ENCODE results near the gene OR6B1.

OR6B1 gene

DNA sequence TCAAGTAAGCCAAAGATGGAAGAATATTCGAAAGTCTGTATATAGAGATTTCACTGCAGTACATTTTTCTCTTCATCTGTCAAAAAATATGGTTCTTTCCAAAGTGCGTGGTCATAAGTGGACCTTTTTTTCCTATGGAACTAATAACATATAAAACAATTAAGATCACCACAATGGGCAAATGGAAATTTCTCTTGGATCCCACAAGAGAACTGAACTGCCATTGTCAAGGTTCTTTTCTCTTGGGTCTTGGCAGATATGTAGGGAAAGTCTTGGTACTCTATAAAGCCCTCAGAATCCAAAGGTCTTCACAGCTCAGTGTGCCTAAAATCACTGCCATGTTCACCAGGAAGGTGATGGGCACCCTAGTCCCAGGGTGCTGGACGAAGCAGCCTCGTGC is at the start of gene OR6B1:
Gene OR6B1 (plus strand): TSS at position 301 of the 400 bp plus-strand sequence. CDS start 3,677 bp downstream, outside the sequence.
- no peak for DNase-seq

DNA sequence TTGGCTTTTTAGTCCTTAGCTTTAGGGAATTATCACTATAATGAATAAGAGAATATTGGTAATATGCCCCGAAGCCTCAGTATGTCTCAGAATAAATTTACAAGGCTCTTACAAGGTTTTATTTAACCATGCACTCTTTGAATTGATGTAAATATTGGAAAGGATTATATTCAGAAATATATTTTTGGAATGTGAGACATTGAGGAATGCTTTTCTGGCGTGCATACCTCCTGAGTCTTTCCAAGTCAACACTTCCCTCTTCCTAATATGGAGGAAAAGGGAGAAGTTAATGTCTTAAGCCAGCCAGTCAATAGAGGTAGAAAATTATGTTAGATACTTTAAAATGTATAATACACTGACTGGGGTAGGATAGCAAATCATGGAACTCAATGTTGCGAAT is 46.7 kb upstream of the OR6B1 start:
- DNase-seq, result no peak

DNA sequence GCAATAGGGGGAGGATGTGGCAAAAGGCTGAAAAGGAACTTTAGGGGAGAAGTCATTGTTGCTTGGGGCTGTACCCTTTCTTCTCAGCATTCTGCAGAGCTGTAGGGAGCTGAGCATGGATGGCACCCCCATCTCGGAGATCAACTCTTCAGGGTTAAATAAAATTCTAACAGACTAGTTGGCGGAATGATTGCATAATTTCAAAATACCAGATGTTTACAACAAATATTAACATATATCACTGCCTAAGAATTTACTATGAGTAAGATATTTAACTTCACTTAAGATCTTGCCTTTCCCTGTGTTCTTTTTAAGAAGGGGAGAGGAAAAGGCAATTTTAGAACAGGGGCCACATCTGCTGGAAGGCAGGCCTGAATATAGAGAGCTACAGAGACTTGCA is 46.0 kb upstream of the OR6B1 start:
- no peak for DNase-seq

DNA sequence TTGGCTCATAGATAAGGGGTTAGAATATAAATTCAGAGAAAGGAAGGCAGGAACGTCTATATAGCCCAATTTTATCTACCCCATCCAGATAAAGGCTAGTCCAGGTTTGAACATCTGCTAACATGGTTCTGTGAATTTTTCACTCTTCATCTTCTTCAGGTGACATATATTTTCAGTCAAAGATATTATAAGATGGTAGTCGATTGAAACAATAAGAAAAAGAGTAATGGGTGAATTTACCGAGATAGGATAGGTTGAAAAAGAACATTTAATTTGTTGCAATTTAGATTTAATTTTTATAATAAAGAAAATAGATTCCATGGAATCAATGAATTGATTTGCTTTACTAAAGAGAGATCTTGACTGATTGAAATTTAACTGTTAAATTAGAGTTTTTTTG is 45.6 kb upstream of the OR6B1 start, which contains the start of gene OR2F1:
Gene OR2F1 (plus strand): TSS at position 301 of the 400 bp plus-strand sequence. CDS start 5,127 bp downstream, outside the sequence.
- DNase-seq, result no peak

DNA sequence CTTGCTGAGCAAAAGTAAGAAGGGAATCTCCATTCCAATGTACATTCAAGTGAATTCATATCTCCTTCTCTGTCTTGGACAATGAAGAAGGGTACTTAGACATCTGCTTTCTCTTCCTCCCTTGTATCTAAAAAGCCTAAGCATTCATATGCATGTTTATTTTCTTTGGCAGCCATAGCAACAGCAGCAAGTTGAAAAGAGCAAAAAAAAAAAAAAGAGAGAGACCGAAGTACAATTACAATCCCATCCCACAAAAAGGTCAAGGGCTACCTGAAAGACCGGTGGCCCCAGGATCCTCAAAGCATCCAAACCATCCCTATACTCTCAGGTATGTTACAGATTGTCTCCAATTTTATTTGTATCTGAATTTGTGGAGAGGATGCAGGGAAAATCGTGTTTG is 41.3 kb upstream of the OR6B1 start:
- DNase-seq, result no peak

DNA sequence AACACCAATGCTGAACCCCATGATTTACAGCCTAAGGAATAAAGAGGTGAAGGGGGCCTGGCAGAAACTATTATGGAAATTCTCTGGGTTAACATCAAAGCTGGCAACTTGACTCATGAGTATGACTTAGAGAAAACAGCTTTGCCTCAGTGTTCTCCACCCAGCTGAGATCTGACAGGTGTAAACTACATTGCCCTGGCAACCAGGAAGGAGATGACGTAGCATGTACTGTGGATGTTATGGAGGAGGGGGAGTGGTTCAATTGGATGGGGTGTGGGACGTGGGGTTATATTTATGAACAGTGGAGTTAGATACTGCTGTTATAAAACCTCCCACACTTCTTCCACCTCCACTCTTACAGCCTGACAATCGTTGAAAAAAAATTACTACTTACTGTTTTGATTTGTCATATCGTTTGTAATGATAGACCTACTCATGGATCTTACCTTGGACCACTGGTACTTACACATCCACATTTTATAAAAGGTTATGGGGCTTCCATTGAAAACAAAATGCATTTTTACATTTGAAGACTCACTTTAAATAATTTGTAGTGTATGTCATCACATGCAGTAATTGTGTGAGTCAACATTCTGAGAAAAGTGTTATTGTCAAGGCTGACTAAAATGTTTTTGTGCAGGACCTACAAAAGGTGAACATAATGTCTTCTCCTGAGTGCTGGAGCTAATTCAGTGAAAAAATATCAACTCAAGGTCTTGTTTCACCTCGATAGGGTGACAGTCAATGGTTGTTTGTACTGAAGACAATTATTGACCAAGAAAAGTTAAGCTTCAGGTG is 39.1 kb upstream of the OR6B1 start:
- no peak for DNase-seq

DNA sequence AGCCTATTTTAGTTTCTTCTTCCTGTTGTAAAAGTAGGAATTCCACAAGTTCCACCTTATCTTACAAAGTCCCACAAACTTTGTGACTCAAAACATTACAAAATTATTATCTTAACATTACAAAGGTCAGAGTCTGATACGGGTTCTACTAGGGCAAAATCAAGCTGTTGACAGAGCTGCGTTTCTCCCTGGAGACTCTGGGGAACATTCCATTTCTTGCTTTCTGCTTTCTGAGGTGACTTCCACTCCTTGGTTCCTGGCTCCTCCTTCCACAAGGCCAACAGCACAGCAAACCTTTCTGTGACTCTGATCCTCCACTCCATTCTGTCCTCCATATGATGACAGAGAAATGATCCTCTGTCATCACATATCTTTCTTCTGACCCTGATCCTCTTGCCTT is 34.8 kb upstream of the OR6B1 start:
- no peak for DNase-seq

DNA sequence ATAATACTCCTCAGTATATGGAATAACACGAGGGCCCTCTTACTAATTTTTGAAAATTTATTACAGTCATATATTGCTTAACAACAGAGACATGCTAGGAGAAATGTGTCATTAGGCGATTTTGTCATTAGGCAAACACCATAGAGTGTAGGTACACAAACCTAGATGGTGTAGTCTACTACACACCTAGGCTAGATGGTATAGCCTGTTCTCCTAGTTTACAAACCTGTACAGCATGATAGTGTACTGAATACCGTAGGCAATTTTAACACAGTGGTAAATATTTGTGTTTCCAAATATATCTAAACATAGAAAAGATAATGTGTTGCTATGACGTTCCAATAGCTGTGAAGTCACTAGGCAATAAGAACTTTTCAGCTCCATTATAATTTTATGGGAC is 32.7 kb upstream of the OR6B1 start:
- no peak for DNase-seq

DNA sequence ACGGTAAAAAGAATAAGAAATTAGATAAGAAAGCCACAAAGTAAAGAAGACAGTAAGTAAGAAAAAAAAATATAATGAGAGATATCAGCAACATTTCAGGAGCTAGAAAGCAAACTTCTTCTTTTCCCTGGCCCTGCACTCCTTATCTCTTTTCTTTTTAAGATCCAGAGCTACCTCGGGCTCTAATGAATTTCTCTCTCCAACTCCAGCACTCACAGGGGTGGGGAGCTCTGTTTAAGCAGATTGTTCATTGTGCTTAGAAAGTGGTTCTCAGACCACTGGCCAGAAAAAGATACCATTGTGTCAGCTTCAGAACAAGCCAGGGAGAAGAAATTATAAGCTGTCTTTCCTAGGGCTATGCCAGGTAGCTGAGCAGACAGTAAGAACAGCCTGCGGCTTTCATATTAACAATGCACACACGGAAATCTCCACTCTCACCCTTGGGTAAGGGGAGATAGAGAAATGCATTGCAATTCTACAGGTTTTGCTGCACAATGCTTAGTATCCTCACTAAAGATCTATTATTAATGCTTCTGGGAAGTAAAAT is 26.2 kb upstream of the OR6B1 start:
- peak; percentile 75 for DNase-seq

DNA sequence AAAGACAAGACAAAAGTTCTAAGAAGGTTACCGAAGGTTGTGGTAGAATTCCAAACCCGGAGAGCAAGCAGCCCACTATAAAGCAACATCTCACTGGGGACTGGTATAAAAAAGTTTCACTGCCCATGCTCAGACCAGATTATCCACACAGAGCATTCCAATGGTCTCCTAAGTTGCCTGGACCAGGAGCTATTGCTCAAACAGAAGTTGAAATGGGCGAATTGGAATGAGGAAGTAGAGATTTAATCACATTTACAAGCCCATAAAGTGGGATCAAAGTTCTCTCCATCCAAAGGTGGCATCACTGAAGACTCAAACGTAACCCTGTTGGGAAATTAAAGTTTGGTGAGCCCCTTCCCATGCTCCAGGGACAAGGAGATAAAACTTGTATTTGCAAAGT is 25.7 kb upstream of the OR6B1 start:
- DNase-seq, result no peak

DNA sequence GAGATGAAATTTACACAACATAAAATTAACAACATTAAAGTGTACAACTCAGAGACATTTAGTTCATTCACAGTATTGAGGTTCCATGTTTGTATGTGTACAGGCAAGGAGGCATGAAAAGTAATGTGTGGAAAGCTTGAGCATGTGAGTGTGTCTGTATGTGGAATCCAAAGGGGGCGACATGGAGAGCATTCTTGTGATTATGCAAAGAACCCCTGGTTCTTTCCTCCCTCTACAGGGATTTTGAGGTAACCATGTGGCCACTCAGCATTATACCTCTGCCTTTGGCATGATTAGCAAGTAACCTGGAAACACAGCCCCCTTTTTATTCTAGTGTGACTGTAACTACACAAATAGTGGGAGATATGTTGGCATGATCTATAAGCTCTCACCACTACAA is 24.5 kb upstream of the OR6B1 start:
- DNase-seq, result peak; percentile 64

DNA sequence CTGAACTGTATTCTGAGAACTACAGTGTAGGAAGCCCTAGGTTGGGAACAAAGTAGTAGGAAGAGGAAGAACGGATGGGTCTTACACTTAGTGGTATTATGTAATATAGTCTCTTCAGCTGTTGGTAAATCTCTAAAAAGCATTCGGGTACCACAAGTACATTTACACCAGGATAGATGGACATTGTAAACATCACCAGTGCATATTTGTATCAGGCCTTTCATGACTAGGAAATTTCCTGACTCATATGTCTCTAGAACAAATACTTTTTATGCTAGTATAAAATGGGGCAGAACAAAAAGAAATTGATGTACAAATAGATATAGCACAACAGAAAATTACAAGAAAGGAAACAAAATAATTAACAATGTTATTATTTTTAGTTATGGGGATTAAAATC is 21.5 kb upstream of the OR6B1 start:
- no peak for DNase-seq

DNA sequence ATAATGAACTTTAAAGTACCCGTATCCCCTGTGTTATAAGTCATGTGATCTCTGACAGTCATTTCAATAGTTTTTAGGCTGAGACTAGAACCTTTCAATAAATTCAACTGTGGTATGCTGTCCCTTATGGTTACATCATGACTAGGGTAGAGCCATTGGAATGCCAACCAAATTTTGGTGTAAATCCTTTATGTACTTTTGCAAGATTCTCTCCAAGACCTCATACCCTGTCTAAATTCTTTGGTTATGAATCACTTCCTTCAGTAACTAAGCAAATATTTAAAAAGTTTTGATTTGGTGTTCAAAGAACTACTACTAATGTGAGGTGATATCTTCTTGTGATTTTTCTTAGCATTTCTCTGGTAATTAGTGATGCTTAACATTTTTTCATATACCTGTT is 20.8 kb upstream of the OR6B1 start:
- no peak for DNase-seq

DNA sequence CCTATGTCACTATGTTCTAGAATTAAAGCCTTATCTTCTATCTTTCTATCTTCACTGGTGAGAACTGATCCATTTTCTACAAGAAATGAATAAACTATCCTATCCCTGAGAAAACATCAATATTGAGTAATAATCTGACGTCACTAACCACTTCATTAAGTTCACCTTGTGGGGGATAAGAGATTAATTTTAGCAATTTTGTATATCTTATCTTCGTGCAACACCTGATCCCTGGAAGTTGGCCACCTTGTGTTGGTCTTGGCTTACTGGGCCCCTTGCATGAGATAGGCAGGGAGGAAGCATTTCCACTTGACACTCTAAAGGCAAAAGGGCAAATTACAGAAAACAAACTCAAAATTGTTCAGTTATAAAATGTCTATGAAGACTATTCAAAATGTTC is 20.1 kb upstream of the OR6B1 start:
- peak; percentile 55 for DNase-seq

DNA sequence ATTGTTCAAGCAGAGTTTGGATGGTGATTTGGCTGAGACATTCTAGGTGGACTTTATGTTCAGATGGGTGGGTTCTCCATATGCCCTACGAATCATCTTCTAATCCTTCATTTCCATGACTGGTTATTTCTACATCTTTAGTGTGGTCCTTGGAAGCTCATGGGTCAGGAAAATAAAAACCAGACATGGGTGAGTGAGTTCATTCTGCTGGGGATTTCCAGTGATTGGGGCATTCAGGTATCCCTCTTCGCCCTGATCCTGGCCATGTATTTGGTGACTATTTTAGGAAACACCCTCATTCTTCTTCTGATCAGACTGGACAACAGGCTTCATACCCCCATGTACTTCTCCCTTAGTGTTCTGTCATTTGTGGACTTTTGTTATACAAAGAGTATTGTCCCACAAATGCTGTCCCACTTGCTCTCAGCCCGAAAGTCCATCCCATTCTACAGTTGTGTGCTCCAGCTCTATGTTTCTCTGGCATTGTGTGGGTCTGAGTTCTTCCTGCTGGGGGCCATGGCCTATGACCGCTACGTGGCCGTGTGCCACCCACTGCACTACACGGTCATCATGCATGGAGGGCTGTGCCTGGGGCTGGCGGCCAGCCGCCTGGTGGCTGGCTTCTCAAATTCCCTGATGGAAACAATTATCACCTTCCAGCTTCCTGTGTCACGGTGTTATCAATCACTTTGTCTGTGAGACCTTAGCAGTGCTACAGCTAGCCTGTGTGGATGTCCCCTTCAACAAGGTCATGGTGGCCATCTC is 19.2 kb upstream of the OR6B1 start:
- no peak for DNase-seq

DNA sequence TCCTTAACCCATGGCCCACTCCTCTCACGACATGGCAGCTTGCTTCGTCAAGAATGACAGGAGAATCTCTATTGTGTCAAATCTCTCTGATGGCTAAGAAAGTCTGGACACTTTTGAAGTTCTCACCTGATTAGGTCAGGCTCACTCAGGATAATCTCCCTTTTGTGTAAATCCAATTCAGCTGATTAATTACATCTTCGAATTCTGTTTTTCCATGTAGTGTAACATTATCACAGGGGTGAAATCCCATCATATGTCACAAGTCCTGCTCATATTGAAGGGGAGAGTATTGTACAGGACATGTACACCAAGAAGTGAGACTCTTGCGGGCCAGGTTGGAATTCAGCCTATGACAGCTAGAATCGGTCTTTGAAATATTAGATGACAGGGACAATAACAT is 16.2 kb upstream of the OR6B1 start:
- no peak for DNase-seq

DNA sequence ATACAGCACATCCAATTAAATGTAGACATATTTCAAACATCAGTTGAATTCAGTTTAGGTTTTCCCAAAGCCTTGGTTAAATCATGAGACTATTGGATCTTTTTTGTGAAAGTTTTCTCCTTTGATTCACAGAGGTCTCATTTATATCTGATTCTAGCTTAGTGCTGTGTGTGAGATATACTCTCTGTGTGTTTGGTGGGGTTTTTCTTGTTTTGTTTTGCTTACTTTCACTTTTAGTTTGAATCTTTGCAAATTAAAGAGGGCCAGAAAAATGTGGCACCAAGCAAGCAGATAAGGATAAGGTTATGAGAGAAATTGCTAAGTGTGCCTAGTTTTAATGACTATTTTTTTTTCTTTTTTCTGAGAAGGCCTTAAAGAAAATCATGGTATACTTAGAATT is 12.6 kb upstream of the OR6B1 start:
- peak; percentile 11 for DNase-seq

DNA sequence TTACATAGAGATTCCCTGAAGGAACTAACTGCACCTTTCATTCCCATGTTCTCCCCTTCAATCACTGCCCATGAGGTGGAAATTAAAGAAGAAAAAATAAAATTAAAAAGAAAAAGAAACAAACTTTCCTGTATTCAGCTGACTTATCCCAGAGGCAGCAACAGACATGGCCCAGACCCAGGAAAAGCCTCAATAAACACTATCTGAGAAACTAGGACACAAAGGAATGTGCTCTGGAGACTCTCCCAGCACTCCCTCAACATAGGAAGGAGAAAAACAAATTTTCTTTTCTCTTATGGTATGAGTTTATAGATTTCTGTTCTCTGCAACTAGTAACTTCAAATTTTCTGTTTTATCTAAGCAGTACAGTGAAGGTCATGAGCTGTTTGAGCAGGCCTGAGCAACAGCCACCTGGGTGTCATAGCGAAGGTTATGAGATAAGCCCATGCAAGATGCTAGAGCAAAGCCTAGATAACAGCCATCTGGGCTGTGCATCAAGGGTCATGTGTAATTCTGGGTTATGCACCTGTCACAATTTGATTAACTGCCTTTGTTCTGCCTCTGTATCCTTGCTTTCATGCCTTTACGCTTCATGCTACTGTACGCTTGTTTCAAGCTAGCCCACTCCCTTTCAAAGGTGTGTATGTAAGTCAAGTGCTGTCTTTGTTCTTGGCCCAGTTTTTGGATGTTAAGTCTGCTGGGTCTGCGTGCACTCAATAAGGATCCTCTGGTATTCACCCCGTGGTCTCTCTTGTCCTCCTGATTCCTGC is 11.0 kb upstream of the OR6B1 start:
- DNase-seq, result peak; percentile 53

DNA sequence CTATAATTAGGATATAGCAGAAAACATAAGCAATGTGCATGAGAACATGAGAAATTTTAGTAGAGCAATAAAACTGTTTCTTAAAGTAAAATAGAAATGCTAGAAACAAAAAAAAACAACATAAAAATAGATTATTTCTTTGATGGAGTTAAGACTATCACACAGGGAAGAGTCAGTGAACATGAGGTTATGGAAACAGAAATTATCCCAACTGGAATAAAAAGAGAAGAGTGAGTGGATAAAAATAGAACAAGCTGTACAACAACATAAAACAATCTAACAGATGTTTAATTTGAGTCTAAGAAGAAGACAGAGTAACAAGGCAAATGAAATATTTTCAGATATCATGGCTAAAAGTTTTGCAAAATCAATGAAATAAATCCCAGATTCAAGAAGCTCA is 7.5 kb upstream of the OR6B1 start:
- DNase-seq, result no peak

DNA sequence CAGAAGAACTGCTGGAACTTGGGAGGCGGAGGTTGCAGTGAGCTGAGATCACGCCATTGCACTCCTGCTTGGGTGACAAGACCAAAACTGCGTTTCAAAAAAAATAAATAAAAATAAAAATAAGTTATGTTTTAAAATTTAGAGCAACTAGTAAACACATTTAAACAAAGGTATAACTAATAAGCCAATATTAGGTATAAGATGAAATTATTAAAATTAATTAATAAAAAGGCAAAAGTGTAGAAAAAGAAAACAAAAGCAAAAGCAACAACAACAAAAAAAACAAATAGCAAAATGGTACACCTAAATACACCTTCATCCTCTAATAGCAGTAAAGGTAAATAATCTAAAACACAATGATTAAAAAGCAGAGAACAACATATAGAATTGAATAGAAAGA is 6.2 kb upstream of the OR6B1 start:
- DNase-seq, result no peak

DNA sequence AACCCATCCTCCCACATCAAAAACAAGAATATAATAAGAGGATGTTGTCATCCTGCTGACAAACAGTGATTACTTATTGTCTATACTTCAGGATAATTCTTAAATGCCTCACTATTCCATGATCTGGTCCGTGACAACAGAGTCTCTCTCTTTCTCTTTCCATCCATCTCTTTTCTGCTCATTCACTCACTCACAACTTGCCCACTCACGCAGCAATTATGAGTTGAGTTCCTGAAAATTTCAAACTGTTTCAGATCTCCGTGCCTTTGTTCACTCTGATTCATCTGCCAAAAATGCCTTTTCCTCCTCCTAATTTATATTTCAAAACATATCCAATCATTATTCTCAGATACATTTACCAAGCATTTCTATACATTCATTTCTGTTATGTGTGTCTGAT is 1.4 kb downstream of the OR6B1 start:
- DNase-seq, result no peak

DNA sequence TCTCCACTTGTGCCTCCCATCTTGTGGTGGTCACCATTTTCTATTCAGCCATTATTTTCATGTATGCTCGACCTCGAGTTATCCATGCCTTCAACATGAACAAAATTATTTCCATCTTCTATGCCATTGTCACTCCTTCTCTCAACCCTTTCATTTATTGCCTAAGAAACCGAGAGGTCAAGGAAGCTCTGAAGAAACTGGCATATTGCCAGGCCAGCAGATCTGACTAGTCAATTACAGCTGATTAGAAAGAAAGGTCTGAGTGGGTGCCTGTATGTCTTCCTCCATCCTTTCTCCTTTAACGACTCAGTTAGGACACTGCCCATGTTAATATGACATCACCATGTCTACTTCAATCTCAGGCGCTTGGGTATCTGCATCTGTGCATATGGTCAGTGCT is 4.6 kb downstream of the OR6B1 start:
- peak; percentile 11 for DNase-seq

DNA sequence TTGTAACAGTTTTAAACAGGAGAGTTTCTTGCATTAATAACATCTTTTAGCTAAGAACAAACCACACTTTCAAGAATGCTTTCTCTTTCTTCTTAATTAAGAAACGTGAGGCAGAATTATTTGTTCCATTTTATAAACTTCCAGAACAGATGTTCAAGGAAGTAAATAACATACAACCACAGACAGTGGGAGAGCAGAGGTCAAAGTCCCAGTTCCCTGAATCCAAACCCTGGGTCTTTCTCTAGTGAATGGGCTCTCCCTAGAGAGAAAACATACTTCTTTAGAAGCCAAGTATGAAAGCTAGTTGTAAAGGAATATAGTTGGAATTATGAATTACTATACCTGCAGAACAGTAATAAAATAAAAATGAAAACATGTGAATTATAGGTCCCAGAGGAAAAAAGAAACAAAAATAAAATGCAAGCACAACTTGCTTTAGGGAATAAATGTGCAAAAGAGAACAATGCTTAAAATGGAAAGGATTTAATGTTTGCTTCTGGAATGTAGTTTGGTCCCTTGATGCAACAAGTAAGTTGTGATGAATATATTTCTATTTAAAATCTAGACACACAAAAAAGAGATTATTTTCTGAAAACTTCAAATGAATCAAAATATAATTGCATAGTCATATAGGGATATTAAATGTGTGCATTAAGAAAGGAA is 6.0 kb downstream of the OR6B1 start:
- DNase-seq, result no peak
